Measurements from ENCODE around the gene ATG9A. TPM values are rescaled to one million over a fixed set of nuclear protein-coding genes. Genes with fewer than 3 reads are reported as not detected.
A peak's percentile ranks its signal among the peaks of the same experiment; 100 is the strongest.

Gene ATG9A
- total and polyA plus RNA-seq, 2 donors (not counting 3 experiments of a cell fraction or from before 2014, with no cell fraction given) = 65.5 to 95.0 TPM

DNA sequence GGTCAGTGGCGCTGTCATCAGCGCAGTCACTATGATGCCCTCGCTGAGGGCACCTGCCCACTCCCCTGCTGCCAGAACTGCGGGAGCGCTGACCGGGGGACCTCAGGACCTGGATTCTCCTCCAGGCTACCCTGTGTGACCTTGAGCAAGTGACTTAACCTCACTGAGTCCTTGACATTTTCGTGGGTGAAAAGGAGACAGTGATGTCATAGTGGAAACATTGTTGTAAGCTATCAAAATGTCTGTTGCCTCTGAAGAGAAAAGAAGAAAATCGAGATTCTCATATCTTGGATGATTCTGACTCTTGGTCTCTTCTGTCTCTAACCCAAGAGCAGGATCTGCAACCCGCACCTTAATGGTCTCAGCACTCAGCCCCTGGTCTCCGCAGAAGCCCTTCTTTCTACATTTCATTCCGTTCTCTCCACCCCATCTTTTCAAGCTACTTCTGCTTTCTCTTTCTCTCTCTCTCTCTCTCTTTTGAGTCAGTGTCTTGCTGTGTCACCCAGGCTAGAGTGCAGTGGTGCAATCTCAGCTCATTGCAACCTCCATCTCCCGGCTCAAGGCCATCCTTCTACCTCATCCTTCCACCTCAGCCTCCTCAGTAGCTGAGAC, 25.3 kb upstream of the ATG9A start:
- dilution Hi-C loops (cut with MboI; ENCODE audit: extremely low pct_ligation_motif_present, low sequenced_read_pairs) (no loop called here), intact Hi-C loops (cut with micrococcal nuclease) (no loop called here)
- TF ChIP-seq EZH2 (IDR thresholded peaks at IDR 0.05; ENCODE audit: borderline replicate concordance, low read depth, low read length, severe bottlenecking) (peak; percentile 94), GATA2 (IDR thresholded peaks at IDR 0.05; ENCODE audit: insufficient read depth, insufficient read length, low read depth, low read length) (no peak), MYC (IDR thresholded peaks at IDR 0.05; ENCODE audit: low read depth, low read length) (no peak), POLR2AphosphoS5 (IDR thresholded peaks at IDR 0.05; ENCODE audit: insufficient read depth, low read depth, low read length) (no peak)
- TF ChIP-seq, protein P1, sequence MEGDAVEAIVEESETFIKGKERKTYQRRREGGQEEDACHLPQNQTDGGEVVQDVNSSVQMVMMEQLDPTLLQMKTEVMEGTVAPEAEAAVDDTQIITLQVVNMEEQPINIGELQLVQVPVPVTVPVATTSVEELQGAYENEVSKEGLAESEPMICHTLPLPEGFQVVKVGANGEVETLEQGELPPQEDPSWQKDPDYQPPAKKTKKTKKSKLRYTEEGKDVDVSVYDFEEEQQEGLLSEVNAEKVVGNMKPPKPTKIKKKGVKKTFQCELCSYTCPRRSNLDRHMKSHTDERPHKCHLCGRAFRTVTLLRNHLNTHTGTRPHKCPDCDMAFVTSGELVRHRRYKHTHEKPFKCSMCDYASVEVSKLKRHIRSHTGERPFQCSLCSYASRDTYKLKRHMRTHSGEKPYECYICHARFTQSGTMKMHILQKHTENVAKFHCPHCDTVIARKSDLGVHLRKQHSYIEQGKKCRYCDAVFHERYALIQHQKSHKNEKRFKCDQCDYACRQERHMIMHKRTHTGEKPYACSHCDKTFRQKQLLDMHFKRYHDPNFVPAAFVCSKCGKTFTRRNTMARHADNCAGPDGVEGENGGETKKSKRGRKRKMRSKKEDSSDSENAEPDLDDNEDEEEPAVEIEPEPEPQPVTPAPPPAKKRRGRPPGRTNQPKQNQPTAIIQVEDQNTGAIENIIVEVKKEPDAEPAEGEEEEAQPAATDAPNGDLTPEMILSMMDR (IDR thresholded peaks at IDR 0.05; ENCODE audit: extremely low read depth in 1 of 2, insufficient read depth in 1 of 2, low read depth in 1 of 2, low read length in 2 of 2) = no peak
- no peaks in the 10 kb centered on the region for H3K9me1 ChIP-seq (replicated peaks; ENCODE audit: control insufficient read depth, extremely low read depth, insufficient read depth, low read length)
- peak overlapping the region; percentile 92 for H2AFZ ChIP-seq (ENCODE audit: low read depth, low read length)
- DNase-seq (ENCODE audit: low read depth, low spot score) (no peak), FAIRE-seq (no peak)
- H3K27me3 ChIP-seq (ENCODE audit: control insufficient read depth in 2 of 2, insufficient read depth in 2 of 2, low read length in 2 of 2) = peaks cover 18 to 19% of the 10 kb centered on the region in 2 experiments
- ChIA-PET CTCF (interaction anchor here (1.0 to 1.4 kb wide), 5 partner anchors 10 to 100 kb away, joined by 3 to 4 read pairs (median 3); partner anchors contain the start of genes DNAJB2, GLB1L and STK16), POLR2A (interaction anchor here (0.6 to 1.3 kb wide), 2 partner anchors 10 to 24 kb away, joined by 3 to 5 read pairs; partner anchors contain the start of genes GLB1L and STK16)
- no peak overlapping the region for H3K9ac ChIP-seq (replicated peaks; ENCODE audit: extremely low read depth, insufficient read depth, low read length)
- H3K4me3 ChIP-seq (replicated peaks in 1 of 3; ENCODE audit: insufficient read depth in 1 of 3, low read depth in 1 of 3, low read length in 3 of 3) = peak overlapping the region in 2 of 3 experiments; percentile 32 to 53
- H4K20me1 ChIP-seq (replicated peaks; ENCODE audit: control insufficient read depth, extremely low read depth, insufficient read depth, low read length) = no peaks in the 10 kb centered on the region
- H3K9me3 ChIP-seq (replicated peaks; ENCODE audit: control insufficient read depth, insufficient read depth, low read length) = no peaks in the 10 kb centered on the region
- H3K4me2 ChIP-seq (ENCODE audit: insufficient read depth, low read length) = peak overlapping the region; percentile 78
- no peak overlapping the region for H3K27ac ChIP-seq (ENCODE audit: insufficient read depth, low read depth, low read length)
- H3K79me2 ChIP-seq (ENCODE audit: control insufficient read depth, insufficient read depth, low read length) = no peaks in the 10 kb centered on the region
- no peaks in the 10 kb centered on the region for H3K36me3 ChIP-seq (ENCODE audit: control insufficient read depth in 2 of 2, extremely low read depth in 1 of 2, insufficient read depth in 2 of 2, low read length in 2 of 2)
- BruUV-seq (replicated peaks) = no TSS peak
- peaks cover 29% of the 10 kb centered on the region for H3K4me1 ChIP-seq (ENCODE audit: control insufficient read depth, extremely low read depth, insufficient read depth, low read length)

All from endothelial cell of umbilical vein (primary cell).